Left colon (tissue), 2 donors: Measurements from ENCODE around the gene IST1. TPM values are rescaled to one million over a fixed set of nuclear protein-coding genes. Genes with fewer than 3 reads are reported as not detected.
A peak's percentile ranks its signal among the peaks of the same experiment; 100 is the strongest.
"Not testable (repeated sequence)": the region's sequence is repeated elsewhere in the genome, so short reads cannot be mapped to it uniquely, and the experiment has no call there.

Source experiments
- ATAC-seq: fragments of 200-7000 bp; cut with Tn5 transposase; one replicate; pipeline ENCODE4 v1.9.1; 2020; ENCODE audit warnings: mild to moderate bottlenecking, moderate library complexity
- DNase-seq, 2 donors: peaks; one replicate each; pipeline ENCODE4 v3.0.0-alpha.2; 2020
- intact Hi-C, 2 donors: fragments of 100-400 bp; cut with DNase I in 1 of 2; cut with micrococcal nuclease in 1 of 2; formaldehyde crosslinking; loops; one replicate each; pipeline versions ENCODE4 v1.11.2 to v1.14.0; 2022; cut with DNase I, micrococcal nuclease
- total RNA-seq, 2 donors: library from RNA; stranded (reverse); fragmentation: NEBNext Ultra II Directional; extraction: Animal tissue kit (Norgen Biotek cat#: 25700); gene quantifications; one replicate each; pipeline ENCODE4 v1.2.1, GENCODE V29; 2021
- donor health status: DM: no; HTN: no; CAD: no.
- donor health status: DM: yes; HTN: yes; CAD: no.

Gene IST1
- total RNA-seq, 2 donors from 2014 or later, result 200 to 250 TPM

- intact Hi-C loops, result no loop called here
- no peak for ATAC-seq
- DNase-seq, result no peak
These were observed 24.5 kb upstream of the IST1 start for GRCh38 chr16:71870818-71871217.

- intact Hi-C loops, result no loop called here
- DNase-seq, result no peak
- no peak for ATAC-seq
These were observed 22.1 kb upstream of the IST1 start for GRCh38 chr16:71873199-71873598.

- ATAC-seq (no peak), DNase-seq (no peak)
- intact Hi-C loops, result no loop called here
These were observed 16.4 kb upstream of the IST1 start for GRCh38 chr16:71878911-71879310.

GRCh38 chr16:71880176-71880575, 15.2 kb upstream of the IST1 start:
- ATAC-seq, result no peak
- DNase-seq, result no peak
- intact Hi-C loops, result no loop called here

GRCh38 chr16:71882505-71883167, 12.7 kb upstream of the IST1 start:
- peak; percentile 56 to 73 for DNase-seq
- intact Hi-C loops, result no loop called here

GRCh38 chr16:71883168-71883848, 12.0 kb upstream of the IST1 start:
- peak; percentile 58 to 73 for DNase-seq
- peak; percentile 44 for ATAC-seq
- intact Hi-C loops, result no loop called here

More at GRCh38 chr16:71882505-71883167, 12.7 kb upstream of the IST1 start:
- ATAC-seq, result peak; percentile 59

- DNase-seq (peak; percentile 72 to 84), ATAC-seq (peak; percentile 75)
- intact Hi-C loops, result no loop called here
These were observed 11.3 kb upstream of the IST1 start, which contains the start of gene ZNF821 for GRCh38 chr16:71883849-71884638. Gene ZNF821, minus strand, starts transcription at chr16:71884182. Its CDS starts 4,236 bp downstream, at chr16:71879946.

- ATAC-seq (no peak), DNase-seq (peak in 1 of 2 donors; percentile 38)
- intact Hi-C loops, result no loop called here
These were observed 10.1 kb upstream of the IST1 start for GRCh38 chr16:71885261-71885650.

GRCh38 chr16:71889147-71889546, 6.2 kb upstream of the IST1 start:
- ATAC-seq, result peak; percentile 61
- no peak for DNase-seq

GRCh38 chr16:71893888-71894228, 1.5 kb upstream of the IST1 start:
- intact Hi-C loops, result no loop called here
- ATAC-seq (no peak), DNase-seq (no peak)

More at GRCh38 chr16:71889147-71889546, 6.2 kb upstream of the IST1 start:
- intact Hi-C loops, result no loop called here

GRCh38 chr16:71894229-71894920, 956 bp upstream of the IST1 start:
- peak; percentile 14 for ATAC-seq

GRCh38 chr16:71895679-71896365, 491 bp downstream of the IST1 start:
- intact Hi-C loops, result no loop called here
- ATAC-seq (peak; percentile 43), DNase-seq (no peak)

More at GRCh38 chr16:71894229-71894920, 956 bp upstream of the IST1 start:
- peak; percentile 59 to 62 for DNase-seq
- intact Hi-C loops, result no loop called here

- DNase-seq (no peak), ATAC-seq (no peak)
- intact Hi-C loops, result no loop called here
These were observed 1.5 kb downstream of the IST1 start for GRCh38 chr16:71896764-71897368.

GRCh38 chr16:71899171-71899570, 3.8 kb downstream of the IST1 start:
- DNase-seq (no peak), ATAC-seq (no peak)
- intact Hi-C loops, result no loop called here

GRCh38 chr16:71902656-71903365, 7.5 kb downstream of the IST1 start:
- ATAC-seq (no peak), DNase-seq (no peak)
- intact Hi-C loops, result no loop called here

GRCh38 chr16:71903608-71904007, 8.3 kb downstream of the IST1 start:
- ATAC-seq, result no peak
- intact Hi-C loops, result no loop called here
- DNase-seq, result no peak

GRCh38 chr16:71904239-71904638, 8.9 kb downstream of the IST1 start:
- no peak for ATAC-seq
- DNase-seq, result no peak
- intact Hi-C loops, result no loop called here

- DNase-seq, ATAC-seq, intact Hi-C loops: not testable (repeated sequence)
These were observed 10.4 kb downstream of the IST1 start for GRCh38 chr16:71905765-71906164.
